A549 (cell line): ENCODE results near the gene MYO5C.

Experiments used
- CTCF ChIP-seq: fragments of >200 bp; sonication (Bioruptor Twin); formaldehyde crosslinking; IDR thresholded peaks from 3 replicates; pipeline ENCODE4 v1.5.1; 2016
- MAX ChIP-seq: IDR thresholded peaks from 2 replicates; pipeline ENCODE4 v1.6.1; 2012
- POLR2A ChIP-seq: IDR thresholded peaks from 2 replicates; pipeline ENCODE4 v1.6.1; 2012; ENCODE audit warnings: mild to moderate bottlenecking, low read length
- RAD21 ChIP-seq, 2 experiments: fragments of >200 bp in 1 of 2; sonication (Bioruptor Twin) in 1 of 2; formaldehyde crosslinking in 1 of 2; IDR thresholded peaks in 1 of 2; conservative IDR thresholded peaks in 1 of 2; 2 replicates in 1 of 2; 3 replicates in 1 of 2; pipeline ENCODE4 v1.6.1; 2012 to 2018; ENCODE audit warnings: inconsistent platforms in 1 of 2
- REST ChIP-seq: fragments of 200-600 bp; sonication (generic); IDR thresholded peaks from 2 replicates; pipeline ENCODE4 v1.6.1; 2016; ENCODE audit warnings: antibody characterized with exemption, mild to moderate bottlenecking, moderate library complexity
- RFX5 ChIP-seq: fragments of 450-650 bp; IDR thresholded peaks from 2 replicates; pipeline ENCODE4 v1.7.1; 2014; ENCODE audit warnings: antibody characterized with exemption, mild to moderate bottlenecking, moderate library complexity
- SREBF2 ChIP-seq: fragments of 450-650 bp; IDR thresholded peaks from 2 replicates; pipeline ENCODE4 v1.6.1; 2014; ENCODE audit warnings: mild to moderate bottlenecking, moderate library complexity
- ZFP36 ChIP-seq: fragments of 450-650 bp; IDR thresholded peaks from 2 replicates; pipeline ENCODE4 v1.6.1; 2014; ENCODE audit warnings: borderline replicate concordance; ENCODE audit not compliant: partially characterized antibody

GRCh38 chr15:52155878-52156277, 139.7 kb downstream of the MYO5C start:
- TF ChIP-seq RFX5 (no peak), POLR2A (no peak), CTCF (no peak), REST (no peak), ZFP36 (no peak), MAX (no peak), RAD21 (conservative IDR thresholded peaks at IDR 0.05 in 1 of 2, IDR thresholded peaks at IDR 0.05 in 1 of 2) (no peak), SREBF2 (no peak)
